ENCODE measurements around the gene HOXA10.

HOXA10 gene

GRCh38 chr7:27143950-27144780, 30.0 kb downstream of the HOXA10 start:
- DNase-seq (ENCODE audit: low read depth) = no peak

- DNase-seq (ENCODE audit: low read depth) = no peak
Observed at GRCh38 chr7:27143023-27143949, 30.8 kb downstream of the HOXA10 start, which contains the start of gene HOXA5. Gene HOXA5 (minus strand): TSS chr7:27143681. CDS start chr7:27143607, 74 bp downstream.

GRCh38 chr7:27142580-27143022, 31.5 kb downstream of the HOXA10 start:
- DNase-seq (ENCODE audit: low read depth) = no peak

GRCh38 chr7:27141923-27142579, 32.1 kb downstream of the HOXA10 start:
- no peak for DNase-seq (ENCODE audit: low read depth)

- no peak for DNase-seq (ENCODE audit: low read depth)
Observed at GRCh38 chr7:27141137-27141922, 32.8 kb downstream of the HOXA10 start.

- DNase-seq (ENCODE audit: low read depth) = no peak
Observed at GRCh38 chr7:27140126-27140857, 33.8 kb downstream of the HOXA10 start.

GRCh38 chr7:27139334-27140125, 34.6 kb downstream of the HOXA10 start:
- no peak for DNase-seq (ENCODE audit: low read depth)

GRCh38 chr7:27138985-27139333, 35.2 kb downstream of the HOXA10 start:
- DNase-seq (ENCODE audit: low read depth) = no peak

- no peak for DNase-seq (ENCODE audit: low read depth)
Observed at GRCh38 chr7:27138472-27138871, 35.6 kb downstream of the HOXA10 start.

- DNase-seq (ENCODE audit: low read depth) = no peak
Observed at GRCh38 chr7:27137640-27138315, 36.3 kb downstream of the HOXA10 start.

- DNase-seq (ENCODE audit: low read depth) = no peak
Observed at GRCh38 chr7:27134392-27134791, 39.7 kb downstream of the HOXA10 start.

GRCh38 chr7:27133409-27134231, 40.5 kb downstream of the HOXA10 start:
- DNase-seq (ENCODE audit: low read depth) = no peak

GRCh38 chr7:27132978-27133377, 41.1 kb downstream of the HOXA10 start:
- DNase-seq (ENCODE audit: low read depth) = no peak

- no peak for DNase-seq (ENCODE audit: low read depth)
Observed at GRCh38 chr7:27132214-27132613, 41.9 kb downstream of the HOXA10 start.

- DNase-seq (ENCODE audit: low read depth) = no peak
Observed at GRCh38 chr7:27131390-27131819, 42.7 kb downstream of the HOXA10 start.

- peak; percentile 26 for DNase-seq (ENCODE audit: low read depth)
Observed at GRCh38 chr7:27130540-27131389, 43.4 kb downstream of the HOXA10 start, which contains the start of gene HOXA4. Gene HOXA4 (minus strand): TSS chr7:27130757. CDS start chr7:27130733, 24 bp downstream.

Data from T-helper 22 cell (primary cell).